H1 (cell line): ENCODE results near the gene APBA3. TPM values are rescaled to one million over a fixed set of nuclear protein-coding genes. Genes with fewer than 3 reads are reported as not detected.

ENCODE experiments used
- CTCF ChIA-PET: fragments of 300-600 bp; sonication (Branson Sonifier 250); formaldehyde crosslinking; loops from one replicate; lab custom pipeline; 2021; ENCODE audit not compliant: partially characterized antibody; lab: Charles Lee
- POLR2A ChIA-PET: fragments of 300-600 bp; sonication (Branson Sonifier 250); formaldehyde crosslinking; loops from one replicate; lab custom pipeline; 2021; ENCODE audit warnings: inconsistent platforms; ENCODE audit not compliant: partially characterized antibody; lab: Charles Lee
- DNase-seq, 2 experiments: peaks; one replicate each; pipeline versions ENCODE4 v3.0.0 to v3.0.0-alpha.2; 2010 to 2022; ENCODE audit warnings: low spot score in 2 of 2, low read depth in 1 of 2, mixed read lengths in 1 of 2
- FAIRE-seq: peaks from 2 replicates; lab custom pipeline; 2011; peaks lifted over from hg19 to GRCh38; lab: Jason Lieb, UNC
- H2AFZ ChIP-seq: 2 replicates; pipeline ENCODE4 v1.8.1; 2012; ENCODE audit warnings: low read length, inconsistent platforms
- H2AK5ac ChIP-seq: 2 replicates; pipeline ENCODE4 v1.6.1; 2013; ENCODE audit warnings: low read depth, low read length
- H2BK120ac ChIP-seq: replicated peaks from 2 replicates; pipeline ENCODE3; 2013; ENCODE audit warnings: low read depth, low read length, inconsistent platforms
- H2BK12ac ChIP-seq: 2 replicates; pipeline ENCODE4 v1.6.1; 2013; ENCODE audit warnings: low read depth, low read length
- H2BK15ac ChIP-seq: 2 replicates; pipeline ENCODE4 v1.6.1; 2013; ENCODE audit warnings: low read length
- H2BK20ac ChIP-seq: 2 replicates; pipeline ENCODE4 v1.6.1; 2013; ENCODE audit warnings: low read length
- H2BK5ac ChIP-seq: 2 replicates; pipeline ENCODE4 v1.6.1; 2013; ENCODE audit warnings: low read depth, low read length
- H3K14ac ChIP-seq: 2 replicates; pipeline ENCODE4 v1.6.1; 2013; ENCODE audit warnings: inconsistent platforms; ENCODE audit not compliant: insufficient read length
- H3K18ac ChIP-seq: 2 replicates; pipeline ENCODE4 v1.6.1; 2013; ENCODE audit warnings: low read length; ENCODE audit errors: extremely low read depth
- H3K23ac ChIP-seq: 2 replicates; pipeline ENCODE4 v1.6.1; 2013; ENCODE audit warnings: inconsistent platforms; ENCODE audit not compliant: insufficient read length
- H3K23me2 ChIP-seq: 2 replicates; pipeline ENCODE4 v1.6.1; 2013; ENCODE audit warnings: low read depth, low read length
- H3K27ac ChIP-seq: 2 replicates; pipeline ENCODE4 v1.6.1; 2011; ENCODE audit warnings: low read depth, low read length, inconsistent platforms
- H3K27me3 ChIP-seq, 4 experiments: replicated peaks in 1 of 4; 1 replicate in 1 of 4; 2 replicates in 3 of 4; pipeline versions ENCODE4 v1.6.1 to v1.8.1; 2011 to 2013; ENCODE audit warnings: low read length in 3 of 4, mild to moderate bottlenecking in 3 of 4, inconsistent platforms in 2 of 4, mixed read lengths in 2 of 4, moderate library complexity in 1 of 4; ENCODE audit not compliant: control insufficient read depth in 3 of 4, insufficient read depth in 3 of 4; ENCODE audit errors: extremely low read depth in 1 of 4
- H3K36me3 ChIP-seq, 4 experiments: 2 replicates each; pipeline versions ENCODE4 v1.6.1 to v1.8.1; 2011 to 2013; ENCODE audit warnings: mild to moderate bottlenecking in 4 of 4, low read length in 3 of 4, moderate library complexity in 2 of 4, control low read depth in 1 of 4, inconsistent platforms in 1 of 4; ENCODE audit not compliant: insufficient read depth in 4 of 4, control insufficient read depth in 2 of 4
- H3K4ac ChIP-seq: replicated peaks from 2 replicates; pipeline ENCODE3; 2013; ENCODE audit warnings: low read length, low read depth, mixed read lengths, inconsistent platforms; ENCODE audit not compliant: insufficient read length
- H3K4me1 ChIP-seq, 4 experiments: replicated peaks in 1 of 4; 1 replicate in 1 of 4; 2 replicates in 3 of 4; pipeline versions ENCODE4 v1.6.1 to v1.8.1; 2011 to 2013; ENCODE audit warnings: low read length in 3 of 4, inconsistent platforms in 2 of 4, mixed read lengths in 1 of 4; ENCODE audit not compliant: insufficient read depth in 4 of 4, control insufficient read depth in 3 of 4
- H3K4me2 ChIP-seq, 2 experiments: 2 replicates each; pipeline versions ENCODE4 v1.6.1 to v1.8.1; 2011 to 2013; ENCODE audit warnings: low read depth in 2 of 2, low read length in 2 of 2, control low read depth in 1 of 2, inconsistent platforms in 1 of 2, mild to moderate bottlenecking in 1 of 2; ENCODE audit not compliant: insufficient read depth in 1 of 2
- H3K4me3 ChIP-seq, 4 experiments: fragments of 200-600, 300-600 bp in 1 of 4; sonication (generic), shearing (Covaris generic), sonication (Bioruptor Twin) in 1 of 4; 2 replicates each; pipeline versions ENCODE4 v1.5.1 to v1.8.1; 2011 to 2016; ENCODE audit warnings: low read length in 4 of 4, low read depth in 3 of 4, control low read depth in 2 of 4, inconsistent platforms in 2 of 4, mild to moderate bottlenecking in 2 of 4, mixed read lengths in 1 of 4, moderate library complexity in 1 of 4; ENCODE audit not compliant: insufficient read depth in 2 of 4; ENCODE audit errors: extremely low read depth in 1 of 4
- H3K56ac ChIP-seq: replicated peaks from 2 replicates; pipeline ENCODE3; 2013; ENCODE audit warnings: low read depth, mild to moderate bottlenecking, mixed read lengths, low read length, inconsistent platforms; ENCODE audit not compliant: insufficient read length
- H3K79me1 ChIP-seq: 2 replicates; pipeline ENCODE4 v1.6.1; 2013; ENCODE audit warnings: low read depth, low read length, control low read depth
- H3K79me2 ChIP-seq, 2 experiments: 2 replicates each; pipeline versions ENCODE4 v1.6.1 to v1.8.1; 2012 to 2013; ENCODE audit warnings: low read length in 2 of 2, mild to moderate bottlenecking in 2 of 2, inconsistent platforms in 1 of 2; ENCODE audit not compliant: insufficient read depth in 2 of 2, control insufficient read depth in 1 of 2
- H3K9ac ChIP-seq, 4 experiments: replicated peaks in 1 of 4; 1 replicate in 1 of 4; 2 replicates in 3 of 4; pipeline versions ENCODE4 v1.6.1 to v1.8.1; 2011 to 2013; ENCODE audit warnings: low read depth in 3 of 4, low read length in 3 of 4, control low read depth in 2 of 4, mild to moderate bottlenecking in 2 of 4, moderate library complexity in 2 of 4, inconsistent platforms in 1 of 4; ENCODE audit errors: extremely low read depth in 1 of 4
- H3K9me3 ChIP-seq, 2 experiments: 2 replicates each; pipeline versions ENCODE4 v1.6.1 to v1.8.1; 2012 to 2013; ENCODE audit warnings: mild to moderate bottlenecking in 2 of 2, moderate library complexity in 2 of 2, control low read depth in 1 of 2, inconsistent platforms in 1 of 2, low read depth in 1 of 2, low read length in 1 of 2, mixed read lengths in 1 of 2; ENCODE audit not compliant: insufficient read depth in 2 of 2
- H4K20me1 ChIP-seq, 2 experiments: replicated peaks in 1 of 2; 2 replicates each; pipeline versions ENCODE3 to v1.8.1; 2011 to 2013; ENCODE audit warnings: inconsistent platforms in 2 of 2, low read length in 2 of 2, mild to moderate bottlenecking in 1 of 2; ENCODE audit not compliant: insufficient read depth in 2 of 2, control insufficient read depth in 1 of 2
- H4K5ac ChIP-seq: 2 replicates; pipeline ENCODE4 v1.6.1; 2013; ENCODE audit warnings: low read length, low read depth, mixed read lengths, inconsistent platforms; ENCODE audit not compliant: insufficient read length
- H4K8ac ChIP-seq: 2 replicates; pipeline ENCODE4 v1.8.0; 2013; ENCODE audit warnings: mild to moderate bottlenecking, moderate library complexity, low read length, inconsistent platforms; ENCODE audit not compliant: insufficient read depth; ENCODE audit errors: extremely low read depth
- H4K91ac ChIP-seq: replicated peaks from 2 replicates; pipeline ENCODE3; 2013; ENCODE audit warnings: low read length, mixed read lengths, inconsistent platforms; ENCODE audit not compliant: insufficient read length
- CEBPB ChIP-seq: IDR thresholded peaks from 2 replicates; pipeline ENCODE4 v1.6.1; 2012; ENCODE audit warnings: low read depth, low read length
- GTF2F1 ChIP-seq: IDR thresholded peaks from 2 replicates; pipeline ENCODE4 v1.6.1; 2012; ENCODE audit warnings: low read depth, low read length, improper control_type of control experiment, borderline replicate concordance
- TAF1 ChIP-seq: IDR thresholded peaks from 2 replicates; pipeline ENCODE4 v1.6.1; 2011; ENCODE audit warnings: mild to moderate bottlenecking, low read depth, low read length
- WGBS, 2 experiments: shearing (Covaris generic) in 1 of 2; methylation state at CpG; one replicate each; pipeline versions ENCODE4 v1.1.6 to v1.1.7; 2013 to 2015; ENCODE audit warnings: low lambda C conversion rate in 2 of 2, mixed read lengths in 2 of 2, inconsistent platforms in 1 of 2, low coverage in 1 of 2, missing lambda C conversion rate in 1 of 2; ENCODE audit not compliant: insufficient replicate concordance in 2 of 2, insufficient coverage in 1 of 2, insufficient read length in 1 of 2; ENCODE audit errors: extremely low coverage in 1 of 2, missing lambda C conversion rate in 1 of 2; 5-methylcytosine and 5-hydroxymethylcytosine counted together
- polyA plus RNA-seq, 7 experiments: library from polyadenylated mRNA; depleted of rRNA in 3 of 7; stranded (reverse) in 5 of 7; unstranded in 2 of 7; fragments of >200 nt in 5 of 7; fragments of 200-250 nt in 2 of 7; gene quantifications; 1 replicate in 5 of 7; 2 replicates in 1 of 7; 4 replicates in 1 of 7; pipeline versions ENCODE4 v1.2.1 to v1.2.3, GENCODE V29; 2011 to 2013; ENCODE audit warnings: missing spikeins in 2 of 7, mixed read lengths in 2 of 7
- total RNA-seq: library from RNA; stranded (reverse); fragmentation: NEBNext Ultra II Directional; extraction: Animal tissue kit (Norgen Biotek cat#: 25700); gene quantifications from 2 replicates; pipeline ENCODE4 v1.2.1, GENCODE V29; 2021

Gene APBA3
- total and polyA plus RNA-seq, 2 of the 8 experiments (the other 6 are each of a cell fraction or from before 2014, with no cell fraction given), result 21.4 to 36.9 TPM

DNA sequence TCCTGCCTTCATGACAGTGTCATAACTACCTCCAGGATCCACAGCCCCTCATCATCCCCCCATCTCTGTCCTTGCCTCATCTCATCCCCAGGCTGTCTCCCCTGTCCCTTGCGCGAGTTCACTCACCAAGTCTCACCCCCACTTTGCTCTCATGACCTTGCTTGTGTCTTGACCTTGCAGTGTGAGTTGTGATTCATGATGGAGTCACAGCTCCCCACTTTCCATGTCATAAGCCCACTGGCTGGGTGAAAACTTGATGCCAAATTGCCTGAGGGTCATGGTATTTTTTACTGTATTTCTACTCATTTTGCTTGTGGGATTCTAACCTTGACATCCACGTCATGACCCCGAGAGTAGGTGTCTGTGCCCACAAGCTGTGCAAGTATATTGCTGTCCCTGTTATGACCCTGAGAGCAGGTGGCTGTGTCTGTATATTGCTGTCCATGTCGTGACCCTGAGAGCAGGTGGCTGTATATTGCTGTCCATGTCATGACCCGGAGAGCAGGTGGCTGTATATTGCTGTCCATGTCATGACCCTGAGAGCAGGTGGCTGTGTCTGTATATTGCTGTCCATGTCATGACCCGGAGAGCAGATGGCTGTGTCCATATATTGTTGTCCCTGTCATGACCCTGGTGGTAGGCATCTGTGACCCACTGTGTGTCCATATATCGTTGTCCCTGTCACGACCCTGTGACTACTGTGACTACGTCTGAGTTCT, 23.8 kb downstream of the APBA3 start:
- DNase-seq (no peak), FAIRE-seq (no peak)
- H3K4me3 ChIP-seq, result no peak overlapping the region
- H4K91ac ChIP-seq, result no peak overlapping the region
- no peaks in the 10 kb centered on the region for H3K27me3 ChIP-seq
- H2BK20ac ChIP-seq, result no peak overlapping the region
- H3K36me3 ChIP-seq, result peaks cover 0 to 6% (median 2%) of the 10 kb centered on the region in 4 experiments; a peak in 4 of 8 replicates
- CTCF ChIA-PET, result interaction anchor here (0.9 to 1.0 kb wide), 3 partner anchors 9 to 26 kb away, joined by 3 read pairs; no protein-coding TSS in a partner anchor
- H3K56ac ChIP-seq, result no peak overlapping the region
- no peaks in the 10 kb centered on the region for H3K23me2 ChIP-seq
- no peak overlapping the region for H3K23ac ChIP-seq
- peaks cover 0 to 3% of the 10 kb centered on the region in 2 experiments for H4K20me1 ChIP-seq
- no peaks in the 10 kb centered on the region for H3K9me3 ChIP-seq
- no peak overlapping the region for H2AK5ac ChIP-seq
- no peak overlapping the region for H2BK5ac ChIP-seq
- H2BK15ac ChIP-seq, result no peak overlapping the region
- no peaks in the 10 kb centered on the region for H3K79me1 ChIP-seq
- no peak overlapping the region for H2AFZ ChIP-seq
- H3K27ac ChIP-seq, result no peak overlapping the region
- H4K5ac ChIP-seq, result no peak overlapping the region
- H3K18ac ChIP-seq, result no peak overlapping the region
- 91% methylated on average over 10 of the region's 10 CpGs; no CpG with 5 or more reads in 1 of the 2 experiments for WGBS, 2 experiments
- no peak overlapping the region for H3K9ac ChIP-seq
- H3K4me1 ChIP-seq, result no peaks in the 10 kb centered on the region
- no peaks in the 10 kb centered on the region for H3K79me2 ChIP-seq
- no peak overlapping the region for H3K14ac ChIP-seq
- no peak overlapping the region for H2BK120ac ChIP-seq
- H2BK12ac ChIP-seq, result no peak overlapping the region
- TF ChIP-seq TAF1, result no peak
- no peak for TF ChIP-seq GTF2F1
- no peak for TF ChIP-seq CEBPB
- POLR2A ChIA-PET, result no interaction called here
- H3K4me2 ChIP-seq, result no peak overlapping the region
- no peak overlapping the region for H4K8ac ChIP-seq
- H3K4ac ChIP-seq, result no peak overlapping the region
